DOHH2 (cell line): ENCODE data around the gene FBXL13.
"Not testable (repeated sequence)": the region's sequence is repeated elsewhere in the genome, so short reads cannot be mapped to it uniquely, and the experiment has no call there.

Source experiments
- H3F3A ChIP-seq: fragments of 200-600 bp; sonication (generic), shearing (Covaris generic); 2 replicates; pipeline ENCODE4 v1.6.0; 2016; ENCODE audit warnings: antibody characterized with exemption, mild to moderate bottlenecking; ENCODE audit not compliant: control insufficient read depth, insufficient read depth
- H3K27ac ChIP-seq: fragments of 200-600 bp; sonication (generic); 2 replicates; pipeline ENCODE4 v1.5.1; 2014; ENCODE audit warnings: low read depth, mild to moderate bottlenecking, low read length, moderate library complexity
- H3K27me3 ChIP-seq: fragments of 200-600 bp; sonication (generic); 2 replicates; pipeline ENCODE4 v1.6.1; 2014; ENCODE audit warnings: mild to moderate bottlenecking, low read length, mixed read lengths; ENCODE audit not compliant: control insufficient read depth
- H3K36me3 ChIP-seq: fragments of 200-600 bp; sonication (generic); 2 replicates; pipeline ENCODE4 v1.6.1; 2014; ENCODE audit warnings: mild to moderate bottlenecking, low read length, moderate library complexity, mixed read lengths; ENCODE audit not compliant: control insufficient read depth
- H3K4me1 ChIP-seq: fragments of 200-600 bp; sonication (generic); 2 replicates; pipeline ENCODE4 v1.6.1; 2014; ENCODE audit warnings: mild to moderate bottlenecking, low read length, mixed read lengths; ENCODE audit not compliant: control insufficient read depth
- H3K4me2 ChIP-seq: fragments of 200-600 bp; sonication (generic); 2 replicates; pipeline ENCODE4 v1.6.0; 2014; ENCODE audit warnings: mild to moderate bottlenecking, low read length, moderate library complexity
- H3K4me3 ChIP-seq: fragments of 200-600 bp; sonication (generic); 2 replicates; pipeline ENCODE4 v1.5.1; 2014; ENCODE audit warnings: mild to moderate bottlenecking, low read length, mixed read lengths
- H3K79me2 ChIP-seq: fragments of 200-600 bp; sonication (generic); 2 replicates; pipeline ENCODE4 v1.6.1; 2014; ENCODE audit warnings: mild to moderate bottlenecking, low read length, mixed read lengths; ENCODE audit not compliant: control insufficient read depth
- H3K9me2 ChIP-seq: fragments of 200-600 bp; sonication (generic); replicated peaks from 2 replicates; pipeline ENCODE4 v1.6.1; 2014; ENCODE audit warnings: mild to moderate bottlenecking, low read length, mixed read lengths; ENCODE audit not compliant: control insufficient read depth
- H3K9me3 ChIP-seq: fragments of 200-600 bp; sonication (generic); 2 replicates; pipeline ENCODE4 v1.6.1; 2014; ENCODE audit warnings: antibody characterized with exemption, low read length, mixed read lengths; ENCODE audit not compliant: control insufficient read depth, insufficient read depth
- H4K20me1 ChIP-seq: fragments of 200-600 bp; sonication (generic); 2 replicates; pipeline ENCODE4 v1.6.0; 2014; ENCODE audit warnings: low read depth, mild to moderate bottlenecking, antibody characterized with exemption, low read length, moderate library complexity; ENCODE audit not compliant: control insufficient read depth, insufficient read depth
- CTCF ChIP-seq: fragments of 200-600 bp; sonication (generic); IDR thresholded peaks from one replicate; pipeline ENCODE4 v1.5.1; 2014; ENCODE audit warnings: antibody characterized with exemption, mild to moderate bottlenecking, low read depth, low read length; ENCODE audit not compliant: poor library complexity, severe bottlenecking
- EZH2phosphoT487 ChIP-seq: fragments of 200-600 bp; sonication (generic); IDR thresholded peaks from 2 replicates; pipeline ENCODE4 v1.6.1; 2017; ENCODE audit warnings: borderline replicate concordance, mild to moderate bottlenecking, antibody characterized with exemption, low read length, moderate library complexity, mixed read lengths

FBXL13 gene

GRCh38 chr7:102841290-102841689, 233.3 kb downstream of the FBXL13 start:
- Histone ChIP-seq H3K9me2 (no peaks in the 10 kb centered on the region), H3K4me1 (peaks cover 15% of the 10 kb centered on the region), H3K27ac (no peak overlapping the region), H3K4me3 (no peak overlapping the region), H3K27me3 (no peaks in the 10 kb centered on the region), H3F3A (no peaks in the 10 kb centered on the region), H3K4me2 (no peak overlapping the region), H4K20me1 (no peaks in the 10 kb centered on the region), H3K36me3 (no peaks in the 10 kb centered on the region), H3K79me2 (no peaks in the 10 kb centered on the region), H3K9me3 (no peaks in the 10 kb centered on the region)
- TF ChIP-seq CTCF (no peak), EZH2phosphoT487 (no peak)

- Histone ChIP-seq H3K9me3 (no peaks in the 10 kb centered on the region), H3F3A (no peaks in the 10 kb centered on the region), H3K36me3 (no peaks in the 10 kb centered on the region), H3K27ac (no peak overlapping the region), H3K79me2 (no peaks in the 10 kb centered on the region), H3K4me3 (no peak overlapping the region), H3K9me2 (no peaks in the 10 kb centered on the region), H3K4me2 (no peak overlapping the region), H3K27me3 (no peaks in the 10 kb centered on the region), H3K4me1 (peaks cover 15% of the 10 kb centered on the region), H4K20me1 (no peaks in the 10 kb centered on the region)
- TF ChIP-seq EZH2phosphoT487: no peak
- no peak for TF ChIP-seq CTCF
These were observed 234.2 kb downstream of the FBXL13 start for GRCh38 chr7:102840404-102840803.

- not testable (repeated sequence) for H3K4me3 ChIP-seq, H3K79me2 ChIP-seq, H4K20me1 ChIP-seq, H3K36me3 ChIP-seq, H3K9me2 ChIP-seq, H3K9me3 ChIP-seq, H3K4me1 ChIP-seq, H3K27me3 ChIP-seq, H3K4me2 ChIP-seq, H3F3A ChIP-seq, H3K27ac ChIP-seq
These were observed 236.0 kb downstream of the FBXL13 start for GRCh38 chr7:102838572-102839101.

GRCh38 chr7:102837802-102838201, 236.8 kb downstream of the FBXL13 start:
- no peaks in the 10 kb centered on the region for H3K79me2 ChIP-seq
- no peak overlapping the region for H3K4me2 ChIP-seq
- H3K4me1 ChIP-seq: peaks cover 9% of the 10 kb centered on the region
- no peaks in the 10 kb centered on the region for H3K9me3 ChIP-seq
- H3F3A ChIP-seq: no peaks in the 10 kb centered on the region
- no peaks in the 10 kb centered on the region for H3K27me3 ChIP-seq
- H3K9me2 ChIP-seq: no peaks in the 10 kb centered on the region
- H3K36me3 ChIP-seq: no peaks in the 10 kb centered on the region
- no peaks in the 10 kb centered on the region for H4K20me1 ChIP-seq
- no peak overlapping the region for H3K4me3 ChIP-seq
- H3K27ac ChIP-seq: no peak overlapping the region
- TF ChIP-seq EZH2phosphoT487: no peak
